HG03196 (cell line): ENCODE data around the gene NDUFS6.
"Not testable (repeated sequence)": the region's sequence is repeated elsewhere in the genome, so short reads cannot be mapped to it uniquely, and the experiment has no call there.

Experiments
- ATAC-seq: cut with Tn5 transposase; IDR thresholded peaks from one replicate; pipeline ENCODE4 v1.9.1; 2021; ENCODE audit not compliant: unreplicated experiment

The NDUFS6 gene

GRCh38 chr5:1830571-1831228 lies 29.5 kb downstream of the NDUFS6 start:
- ATAC-seq = no peak

GRCh38 chr5:1831257-1831656 lies 30.1 kb downstream of the NDUFS6 start:
- no peak for ATAC-seq

- ATAC-seq = no peak
Measured at GRCh38 chr5:1831677-1832313, 30.6 kb downstream of the NDUFS6 start.

GRCh38 chr5:1832511-1833250 lies 31.5 kb downstream of the NDUFS6 start:
- no peak for ATAC-seq

GRCh38 chr5:1833264-1834021 lies 32.2 kb downstream of the NDUFS6 start:
- ATAC-seq = no peak

- no peak for ATAC-seq
Measured at GRCh38 chr5:1834022-1834551, 32.9 kb downstream of the NDUFS6 start.

- no peak for ATAC-seq
Measured at GRCh38 chr5:1834721-1835429, 33.7 kb downstream of the NDUFS6 start.

GRCh38 chr5:1835431-1835830 lies 34.2 kb downstream of the NDUFS6 start:
- no peak for ATAC-seq

GRCh38 chr5:1836176-1836890 lies 35.1 kb downstream of the NDUFS6 start:
- ATAC-seq = no peak

- ATAC-seq = no peak
Measured at GRCh38 chr5:1836891-1837880, 36.0 kb downstream of the NDUFS6 start.

- no peak for ATAC-seq
Measured at GRCh38 chr5:1838013-1838412, 36.8 kb downstream of the NDUFS6 start.

- ATAC-seq = no peak
Measured at GRCh38 chr5:1840071-1840547, 38.9 kb downstream of the NDUFS6 start.

- ATAC-seq = no peak
Measured at GRCh38 chr5:1840741-1841521, 39.7 kb downstream of the NDUFS6 start.

GRCh38 chr5:1842004-1842819 lies 41.0 kb downstream of the NDUFS6 start:
- ATAC-seq = no peak

GRCh38 chr5:1843761-1844160 lies 42.6 kb downstream of the NDUFS6 start:
- not testable (repeated sequence) for ATAC-seq

- no peak for ATAC-seq
Measured at GRCh38 chr5:1844708-1845436, 43.7 kb downstream of the NDUFS6 start.
